SJSA1 (cell line): ENCODE measurements around the gene GCK. TPM values are rescaled to one million over a fixed set of nuclear protein-coding genes. Genes with fewer than 3 reads are reported as not detected.

ENCODE experiments used
- DNase-seq, 2 experiments: peaks; one replicate each; pipeline ENCODE4 v3.0.0-alpha.2; 2015 to 2020; ENCODE audit warnings: low spot score in 2 of 2, low read depth in 1 of 2
- H3K27ac ChIP-seq: fragments of 250-450 bp; sonication (Bioruptor Pico); 2 replicates; pipeline ENCODE4 v1.5.1; 2020; ENCODE audit warnings: mild to moderate bottlenecking, moderate library complexity
- H3K27me3 ChIP-seq: fragments of 250-450 bp; sonication (Bioruptor Pico); replicated peaks from 2 replicates; pipeline ENCODE4 v1.5.1; 2020; ENCODE audit warnings: mild to moderate bottlenecking, moderate library complexity
- H3K36me3 ChIP-seq: fragments of 250-450 bp; sonication (Bioruptor Pico); 2 replicates; pipeline ENCODE4 v1.5.1; 2020; ENCODE audit warnings: mild to moderate bottlenecking
- H3K4me1 ChIP-seq: fragments of 250-450 bp; sonication (Bioruptor Pico); replicated peaks from 2 replicates; pipeline ENCODE4 v1.6.1; 2021; ENCODE audit warnings: mild to moderate bottlenecking
- H3K4me3 ChIP-seq: fragments of 250-450 bp; sonication (Bioruptor Pico); 2 replicates; pipeline ENCODE4 v1.5.1; 2020; ENCODE audit warnings: mild to moderate bottlenecking
- H3K9me3 ChIP-seq: fragments of 250-450 bp; sonication (Bioruptor Pico); replicated peaks from 2 replicates; pipeline ENCODE4 v1.5.1; 2020; ENCODE audit warnings: mild to moderate bottlenecking
- total RNA-seq: library from RNA; depleted of rRNA; stranded (reverse); fragments of >200 nt; shearing (Covaris generic); gene quantifications from 2 replicates; pipeline ENCODE4 v1.2.3, GENCODE V29; 2014

Gene GCK
- total RNA-seq, 1 experiment from 2014 or later, result 0.13 TPM

GRCh38 chr7:44219371-44220045 lies 30.3 kb upstream of the GCK start:
- H3K4me1 ChIP-seq, result peaks cover 4% of the 10 kb centered on the region; the same call in 1 of the 2 replicates
- DNase-seq, result no peak
- 0 out of 2 replicates have a peak, but pooled peaks cover 3% of the 10 kb centered on the region for H3K27me3 ChIP-seq

GRCh38 chr7:44218418-44219201 lies 29.4 kb upstream of the GCK start:
- H3K27me3 ChIP-seq, result no peaks in the 10 kb centered on the region
- H3K4me1 ChIP-seq, result peaks cover 4% of the 10 kb centered on the region; the same call in 1 of the 2 replicates
- H3K9me3 ChIP-seq, result no peaks in the 10 kb centered on the region
- no peak overlapping the region for H3K27ac ChIP-seq
- no peak overlapping the region for H3K4me3 ChIP-seq
- DNase-seq, result no peak
- H3K36me3 ChIP-seq, result peaks cover 16% of the 10 kb centered on the region

More at GRCh38 chr7:44219371-44220045, 30.3 kb upstream of the GCK start:
- Histone ChIP-seq H3K36me3 (peaks cover 7% of the 10 kb centered on the region), H3K27ac (no peak overlapping the region), H3K4me3 (no peak overlapping the region), H3K9me3 (no peaks in the 10 kb centered on the region)

GRCh38 chr7:44217852-44218402 lies 28.7 kb upstream of the GCK start:
- Histone ChIP-seq H3K4me3 (no peak overlapping the region), H3K27me3 (no peaks in the 10 kb centered on the region), H3K36me3 (peaks cover 23% of the 10 kb centered on the region), H3K9me3 (no peaks in the 10 kb centered on the region), H3K4me1 (peaks cover 4% of the 10 kb centered on the region; the same call in 1 of the 2 replicates), H3K27ac (no peak overlapping the region)
- DNase-seq, result no peak

GRCh38 chr7:44217223-44217714 lies 28.0 kb upstream of the GCK start:
- Histone ChIP-seq H3K4me1 (peaks cover 4% of the 10 kb centered on the region; the same call in 1 of the 2 replicates), H3K9me3 (no peaks in the 10 kb centered on the region), H3K4me3 (no peak overlapping the region), H3K27me3 (no peaks in the 10 kb centered on the region), H3K27ac (no peak overlapping the region), H3K36me3 (peaks cover 25% of the 10 kb centered on the region)
- DNase-seq, result no peak

GRCh38 chr7:44216521-44217222 lies 27.4 kb upstream of the GCK start:
- no peak for DNase-seq
- Histone ChIP-seq H3K4me1 (peaks cover 4% of the 10 kb centered on the region; the same call in 1 of the 2 replicates), H3K27ac (no peak overlapping the region), H3K4me3 (no peak overlapping the region), H3K27me3 (no peaks in the 10 kb centered on the region), H3K36me3 (peaks cover 28% of the 10 kb centered on the region), H3K9me3 (no peaks in the 10 kb centered on the region)

GRCh38 chr7:44216019-44216418 lies 26.8 kb upstream of the GCK start:
- Histone ChIP-seq H3K9me3 (no peaks in the 10 kb centered on the region), H3K27ac (no peak overlapping the region), H3K4me1 (no peaks in the 10 kb centered on the region), H3K27me3 (no peaks in the 10 kb centered on the region), H3K36me3 (peaks cover 34% of the 10 kb centered on the region), H3K4me3 (no peak overlapping the region)
- no peak for DNase-seq

GRCh38 chr7:44215531-44215930 lies 26.3 kb upstream of the GCK start:
- H3K36me3 ChIP-seq, result peaks cover 39% of the 10 kb centered on the region
- DNase-seq, result no peak
- H3K27me3 ChIP-seq, result no peaks in the 10 kb centered on the region
- H3K27ac ChIP-seq, result no peak overlapping the region
- H3K9me3 ChIP-seq, result no peaks in the 10 kb centered on the region
- no peak overlapping the region for H3K4me3 ChIP-seq
- H3K4me1 ChIP-seq, result no peaks in the 10 kb centered on the region

- Histone ChIP-seq H3K27me3 (no peaks in the 10 kb centered on the region), H3K27ac (no peak overlapping the region), H3K4me3 (no peak overlapping the region), H3K9me3 (no peaks in the 10 kb centered on the region), H3K36me3 (peaks cover 55% of the 10 kb centered on the region), H3K4me1 (no peaks in the 10 kb centered on the region)
- DNase-seq, result no peak
These were observed 24.7 kb upstream of the GCK start for GRCh38 chr7:44213877-44214388.

GRCh38 chr7:44213206-44213876 lies 24.1 kb upstream of the GCK start:
- no peak for DNase-seq
- Histone ChIP-seq H3K9me3 (no peaks in the 10 kb centered on the region), H3K36me3 (peaks cover 61% of the 10 kb centered on the region), H3K4me3 (no peak overlapping the region), H3K27me3 (no peaks in the 10 kb centered on the region), H3K4me1 (no peaks in the 10 kb centered on the region), H3K27ac (no peak overlapping the region)

- Histone ChIP-seq H3K4me1 (no peaks in the 10 kb centered on the region), H3K36me3 (peaks cover 68% of the 10 kb centered on the region), H3K9me3 (no peaks in the 10 kb centered on the region), H3K4me3 (no peak overlapping the region), H3K27ac (no peak overlapping the region), H3K27me3 (no peaks in the 10 kb centered on the region)
- DNase-seq, result no peak
These were observed 23.4 kb upstream of the GCK start for GRCh38 chr7:44212581-44213184.

- no peak overlapping the region for H3K27ac ChIP-seq
- no peak overlapping the region for H3K4me3 ChIP-seq
- H3K27me3 ChIP-seq, result no peaks in the 10 kb centered on the region
- no peak for DNase-seq
- peaks cover 74% of the 10 kb centered on the region for H3K36me3 ChIP-seq
- H3K4me1 ChIP-seq, result no peaks in the 10 kb centered on the region
- no peaks in the 10 kb centered on the region for H3K9me3 ChIP-seq
These were observed 22.8 kb upstream of the GCK start for GRCh38 chr7:44212018-44212417.

GRCh38 chr7:44211126-44211675 lies 22.0 kb upstream of the GCK start:
- Histone ChIP-seq H3K36me3 (peaks cover 83% of the 10 kb centered on the region), H3K4me1 (no peaks in the 10 kb centered on the region), H3K27ac (no peak overlapping the region), H3K4me3 (no peak overlapping the region), H3K9me3 (no peaks in the 10 kb centered on the region), H3K27me3 (no peaks in the 10 kb centered on the region)
- DNase-seq, result no peak
